SK-N-SH (cell line): ENCODE measurements around the gene NT5C1A. TPM values are rescaled to one million over a fixed set of nuclear protein-coding genes. Genes with fewer than 3 reads are reported as not detected.

Experiments
- CTCF ChIA-PET: fragments of 300-600, 350-600 bp; formaldehyde crosslinking; extraction: SDS; loops from one replicate; lab custom pipeline; 2021; lab: Yijun Ruan, JAX
- POLR2A ChIA-PET: fragments of 350-600 bp; sonication (Branson Sonifier 250); formaldehyde crosslinking; extraction: SDS; loops from one replicate; lab custom pipeline; 2020; ENCODE audit warnings: antibody characterized with exemption, inconsistent platforms; lab: Yijun Ruan, JAX
- DNase-seq: peaks from one replicate; pipeline ENCODE4 v3.0.0; 2012
- H2AFZ ChIP-seq: fragments of 200-600 bp; sonication (generic); 2 replicates; pipeline ENCODE4 v1.8.1; 2016; ENCODE audit warnings: antibody characterized with exemption, mild to moderate bottlenecking, low read depth
- H3F3A ChIP-seq: fragments of 200-600 bp; sonication (generic); replicated peaks from 2 replicates; pipeline ENCODE3; 2016; ENCODE audit warnings: antibody characterized with exemption, mild to moderate bottlenecking; ENCODE audit not compliant: insufficient read depth
- H3K27ac ChIP-seq, 2 experiments: fragments of 200-500 bp in 1 of 2; fragments of 200-600 bp in 1 of 2; sonication (Bioruptor generic) in 1 of 2; sonication (generic), shearing (Covaris generic) in 1 of 2; 2 replicates each; pipeline versions ENCODE4 v1.5.1 to v1.6.1; 2014 to 2016; ENCODE audit warnings: low read depth in 2 of 2, inconsistent platforms in 1 of 2, low read length in 1 of 2, mild to moderate bottlenecking in 1 of 2, mixed read lengths in 1 of 2
- H3K27me3 ChIP-seq: fragments of 200-600 bp; sonication (generic), shearing (Covaris generic); 2 replicates; pipeline ENCODE4 v1.6.1; 2016; ENCODE audit warnings: mixed run types; ENCODE audit not compliant: insufficient read depth
- H3K36me3 ChIP-seq, 2 experiments: fragments of 200-500 bp in 1 of 2; fragments of 200-600 bp in 1 of 2; sonication (Bioruptor generic) in 1 of 2; sonication (generic) in 1 of 2; replicated peaks in 1 of 2; 2 replicates each; pipeline versions ENCODE3 to v1.5.1; 2014 to 2016; ENCODE audit warnings: low read length in 1 of 2, mild to moderate bottlenecking in 1 of 2; ENCODE audit not compliant: insufficient read depth in 2 of 2, control insufficient read depth in 1 of 2
- H3K4me1 ChIP-seq, 2 experiments: fragments of 200-500 bp in 1 of 2; fragments of 200-600 bp in 1 of 2; sonication (Bioruptor generic) in 1 of 2; sonication (generic), shearing (Covaris generic) in 1 of 2; 2 replicates each; pipeline versions ENCODE4 v1.5.1 to v1.6.1; 2014 to 2016; ENCODE audit warnings: low read depth in 1 of 2, low read length in 1 of 2, mixed run types in 1 of 2; ENCODE audit not compliant: insufficient read depth in 2 of 2, control insufficient read depth in 1 of 2
- H3K4me2 ChIP-seq: fragments of 200-600 bp; sonication (generic), shearing (Covaris generic); 2 replicates; pipeline ENCODE4 v1.6.1; 2017; ENCODE audit warnings: mixed run types
- H3K4me3 ChIP-seq, 2 experiments: fragments of 200-500 bp in 1 of 2; fragments of 200-600 bp in 1 of 2; sonication (Bioruptor generic) in 1 of 2; sonication (generic), shearing (Covaris generic) in 1 of 2; 2 replicates each; pipeline versions ENCODE4 v1.5.1 to v1.8.1; 2014 to 2016; ENCODE audit warnings: low read depth in 2 of 2, inconsistent platforms in 1 of 2, low read length in 1 of 2, mild to moderate bottlenecking in 1 of 2, mixed read lengths in 1 of 2, moderate library complexity in 1 of 2
- H3K79me2 ChIP-seq: fragments of 200-600 bp; sonication (generic); 2 replicates; pipeline ENCODE4 v1.8.1; 2017; ENCODE audit warnings: mild to moderate bottlenecking; ENCODE audit not compliant: insufficient read depth
- H3K9ac ChIP-seq: fragments of 200-600 bp; sonication (generic); 2 replicates; pipeline ENCODE4 v1.6.1; 2017; ENCODE audit warnings: mixed run types
- H3K9me2 ChIP-seq: fragments of 200-600 bp; sonication (generic); 2 replicates; pipeline ENCODE4 v1.6.1; 2017; ENCODE audit warnings: mixed run types
- H3K9me3 ChIP-seq: fragments of 200-600 bp; sonication (generic); 2 replicates; pipeline ENCODE4 v1.6.1; 2017; ENCODE audit warnings: mixed run types, mild to moderate bottlenecking, moderate library complexity
- H4K20me1 ChIP-seq: fragments of 200-600 bp; sonication (generic); 2 replicates; pipeline ENCODE4 v1.6.1; 2017; ENCODE audit warnings: mild to moderate bottlenecking, mixed run types; ENCODE audit not compliant: insufficient read depth
- CHD2 ChIP-seq: fragments of 150-350 bp; IDR thresholded peaks from 2 replicates; pipeline ENCODE4 v1.6.1; 2018; ENCODE audit warnings: low read length; ENCODE audit not compliant: partially characterized antibody
- ELF1 ChIP-seq: IDR thresholded peaks from 2 replicates; pipeline ENCODE4 v1.4.0; 2012
- EZH2phosphoT487 ChIP-seq: fragments of 200-600 bp; sonication (generic); IDR thresholded peaks from 2 replicates; pipeline ENCODE4 v1.6.1; 2017; ENCODE audit warnings: low read depth, mixed run types, mild to moderate bottlenecking, antibody characterized with exemption, moderate library complexity, borderline replicate concordance
- GABPA ChIP-seq: IDR thresholded peaks from 2 replicates; pipeline ENCODE4 v1.4.0; 2012; ENCODE audit warnings: low read depth, mild to moderate bottlenecking
- GATA2 ChIP-seq: sonication (generic); formaldehyde crosslinking; IDR thresholded peaks from 2 replicates; pipeline ENCODE4 v1.5.0; 2020; ENCODE audit warnings: mild to moderate bottlenecking, missing genetic modification reagents
- MEF2A ChIP-seq: IDR thresholded peaks from 2 replicates; pipeline ENCODE4 v1.4.0; 2012; ENCODE audit warnings: low read depth, borderline replicate concordance
- MXI1 ChIP-seq: IDR thresholded peaks from 2 replicates; pipeline ENCODE4 v1.6.1; 2012; ENCODE audit warnings: mild to moderate bottlenecking, low read depth, low read length, improper control_type of control experiment
- NFIC ChIP-seq: IDR thresholded peaks from 2 replicates; pipeline ENCODE4 v1.4.0; 2012; ENCODE audit warnings: borderline replicate concordance
- NRF1 ChIP-seq: IDR thresholded peaks from 2 replicates; pipeline ENCODE4 v1.6.1; 2012; ENCODE audit warnings: low read depth, mild to moderate bottlenecking, low read length
- RAD21 ChIP-seq: IDR thresholded peaks from 2 replicates; pipeline ENCODE4 v1.6.1; 2012; ENCODE audit warnings: mild to moderate bottlenecking, low read length
- REST ChIP-seq: IDR thresholded peaks from 2 replicates; pipeline ENCODE4 v1.6.1; 2012; ENCODE audit warnings: mild to moderate bottlenecking, low read depth, low read length, moderate library complexity
- RFX5 ChIP-seq: IDR thresholded peaks from 2 replicates; pipeline ENCODE4 v1.6.1; 2012; ENCODE audit warnings: mild to moderate bottlenecking, improper control_type of control experiment, low read length
- RXRA ChIP-seq: IDR thresholded peaks from 2 replicates; pipeline ENCODE4 v1.4.0; 2012; ENCODE audit warnings: low read depth, mild to moderate bottlenecking, borderline replicate concordance
- SIN3A ChIP-seq: IDR thresholded peaks from 2 replicates; pipeline ENCODE4 v1.6.1; 2012; ENCODE audit warnings: low read depth, mild to moderate bottlenecking, low read length, moderate library complexity, borderline replicate concordance
- SMC3 ChIP-seq: IDR thresholded peaks from 2 replicates; pipeline ENCODE4 v1.6.1; 2012; ENCODE audit warnings: low read depth, low read length, improper control_type of control experiment
- TCF12 ChIP-seq: IDR thresholded peaks from 2 replicates; pipeline ENCODE4 v1.4.0; 2012
- TEAD4 ChIP-seq: IDR thresholded peaks from 2 replicates; pipeline ENCODE4 v1.4.0; 2012; ENCODE audit warnings: mild to moderate bottlenecking, borderline replicate concordance; ENCODE audit not compliant: insufficient read depth
- WGBS: methylation state at CpG from one replicate; pipeline ENCODE4 v1.1.6; 2017; ENCODE audit warnings: low lambda C conversion rate; 5-methylcytosine and 5-hydroxymethylcytosine counted together
- polyA plus RNA-seq, 3 experiments: library from polyadenylated mRNA; depleted of rRNA; stranded (reverse); fragments of >200 nt; gene quantifications; 2 replicates each; pipeline ENCODE4 v1.2.3, GENCODE V29; 2012
- TF ChIP-seq, protein P1 (sequence below): IDR thresholded peaks from 2 replicates; pipeline ENCODE4 v1.4.0; 2012; ENCODE audit warnings: low read depth
- TF ChIP-seq, protein P2 (sequence below): IDR thresholded peaks from 2 replicates; pipeline ENCODE4 v1.4.0; 2012; ENCODE audit warnings: low read depth, borderline replicate concordance
- TF ChIP-seq, protein P3 (sequence below): IDR thresholded peaks from 2 replicates; pipeline ENCODE4 v1.4.0; 2012; ENCODE audit warnings: low read depth, borderline replicate concordance
- TF ChIP-seq, protein P4 (sequence below): fragments of 200-600 bp; sonication (generic); IDR thresholded peaks from 2 replicates; pipeline ENCODE4 v1.6.1; 2017; ENCODE audit warnings: antibody characterized with exemption, mild to moderate bottlenecking, moderate library complexity

The NT5C1A gene
- polyA plus RNA-seq, 1 of the 3 experiments (the other 2 are of a cell fraction) = 0.12 TPM

DNA sequence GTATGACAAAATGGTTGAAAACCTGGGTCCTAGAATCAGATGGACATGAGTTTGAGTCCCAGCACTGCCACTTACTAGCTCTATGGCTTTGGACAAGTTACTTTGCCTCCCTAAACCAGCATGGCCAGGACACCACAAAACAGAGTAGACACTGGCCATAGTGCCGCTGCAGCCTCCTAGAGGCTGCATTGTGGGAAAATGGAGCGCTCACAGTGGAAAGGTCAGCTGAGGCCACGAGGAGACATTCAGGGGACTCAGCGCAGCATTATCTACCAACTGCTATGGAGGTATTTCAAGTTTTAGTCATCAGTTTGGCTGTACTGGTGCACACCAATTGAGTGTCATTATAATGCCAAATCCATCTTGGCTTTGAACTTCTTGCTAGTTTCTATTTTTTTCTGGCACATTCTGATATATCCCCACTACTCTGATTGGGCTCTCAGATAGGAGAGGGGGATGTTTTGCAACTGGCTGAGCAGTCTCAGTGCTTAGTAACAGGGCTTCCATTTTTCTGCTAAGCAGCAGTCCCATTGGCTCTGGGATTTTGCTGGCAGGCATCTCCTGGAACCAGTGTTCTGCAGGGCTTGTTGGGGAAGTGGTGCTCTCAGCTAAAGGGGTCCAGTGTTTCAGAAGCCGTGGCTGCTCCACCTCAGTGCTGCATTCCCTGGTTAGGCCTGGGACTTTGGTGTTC lies 16.2 kb downstream of the NT5C1A start:
- TF ChIP-seq, protein P1, sequence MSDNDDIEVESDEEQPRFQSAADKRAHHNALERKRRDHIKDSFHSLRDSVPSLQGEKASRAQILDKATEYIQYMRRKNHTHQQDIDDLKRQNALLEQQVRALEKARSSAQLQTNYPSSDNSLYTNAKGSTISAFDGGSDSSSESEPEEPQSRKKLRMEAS = no peak
- TF ChIP-seq REST = no peak
- TF ChIP-seq TEAD4 = no peak
- peak; percentile 38; the same call in 1 of the 2 replicates for TF ChIP-seq GATA2 (CRISPR knock-in tag)
- TF ChIP-seq SMC3 = 0 out of 2 replicates have a peak, but pooled peaks have one; percentile 2
- TF ChIP-seq TCF12 = no peak
- no peak for TF ChIP-seq NFIC
- TF ChIP-seq, protein P2, sequence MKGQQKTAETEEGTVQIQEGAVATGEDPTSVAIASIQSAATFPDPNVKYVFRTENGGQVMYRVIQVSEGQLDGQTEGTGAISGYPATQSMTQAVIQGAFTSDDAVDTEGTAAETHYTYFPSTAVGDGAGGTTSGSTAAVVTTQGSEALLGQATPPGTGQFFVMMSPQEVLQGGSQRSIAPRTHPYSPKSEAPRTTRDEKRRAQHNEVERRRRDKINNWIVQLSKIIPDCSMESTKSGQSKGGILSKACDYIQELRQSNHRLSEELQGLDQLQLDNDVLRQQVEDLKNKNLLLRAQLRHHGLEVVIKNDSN = no peak
- TF ChIP-seq, protein P3, sequence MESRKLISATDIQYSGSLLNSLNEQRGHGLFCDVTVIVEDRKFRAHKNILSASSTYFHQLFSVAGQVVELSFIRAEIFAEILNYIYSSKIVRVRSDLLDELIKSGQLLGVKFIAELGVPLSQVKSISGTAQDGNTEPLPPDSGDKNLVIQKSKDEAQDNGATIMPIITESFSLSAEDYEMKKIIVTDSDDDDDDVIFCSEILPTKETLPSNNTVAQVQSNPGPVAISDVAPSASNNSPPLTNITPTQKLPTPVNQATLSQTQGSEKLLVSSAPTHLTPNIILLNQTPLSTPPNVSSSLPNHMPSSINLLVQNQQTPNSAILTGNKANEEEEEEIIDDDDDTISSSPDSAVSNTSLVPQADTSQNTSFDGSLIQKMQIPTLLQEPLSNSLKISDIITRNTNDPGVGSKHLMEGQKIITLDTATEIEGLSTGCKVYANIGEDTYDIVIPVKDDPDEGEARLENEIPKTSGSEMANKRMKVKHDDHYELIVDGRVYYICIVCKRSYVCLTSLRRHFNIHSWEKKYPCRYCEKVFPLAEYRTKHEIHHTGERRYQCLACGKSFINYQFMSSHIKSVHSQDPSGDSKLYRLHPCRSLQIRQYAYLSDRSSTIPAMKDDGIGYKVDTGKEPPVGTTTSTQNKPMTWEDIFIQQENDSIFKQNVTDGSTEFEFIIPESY = no peak
- TF ChIP-seq, protein P4, sequence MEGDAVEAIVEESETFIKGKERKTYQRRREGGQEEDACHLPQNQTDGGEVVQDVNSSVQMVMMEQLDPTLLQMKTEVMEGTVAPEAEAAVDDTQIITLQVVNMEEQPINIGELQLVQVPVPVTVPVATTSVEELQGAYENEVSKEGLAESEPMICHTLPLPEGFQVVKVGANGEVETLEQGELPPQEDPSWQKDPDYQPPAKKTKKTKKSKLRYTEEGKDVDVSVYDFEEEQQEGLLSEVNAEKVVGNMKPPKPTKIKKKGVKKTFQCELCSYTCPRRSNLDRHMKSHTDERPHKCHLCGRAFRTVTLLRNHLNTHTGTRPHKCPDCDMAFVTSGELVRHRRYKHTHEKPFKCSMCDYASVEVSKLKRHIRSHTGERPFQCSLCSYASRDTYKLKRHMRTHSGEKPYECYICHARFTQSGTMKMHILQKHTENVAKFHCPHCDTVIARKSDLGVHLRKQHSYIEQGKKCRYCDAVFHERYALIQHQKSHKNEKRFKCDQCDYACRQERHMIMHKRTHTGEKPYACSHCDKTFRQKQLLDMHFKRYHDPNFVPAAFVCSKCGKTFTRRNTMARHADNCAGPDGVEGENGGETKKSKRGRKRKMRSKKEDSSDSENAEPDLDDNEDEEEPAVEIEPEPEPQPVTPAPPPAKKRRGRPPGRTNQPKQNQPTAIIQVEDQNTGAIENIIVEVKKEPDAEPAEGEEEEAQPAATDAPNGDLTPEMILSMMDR = no peak
- no peak for TF ChIP-seq MEF2A
- TF ChIP-seq NRF1 = no peak
- no peak for TF ChIP-seq CHD2
- TF ChIP-seq MXI1 = no peak
- no peak for TF ChIP-seq EZH2phosphoT487
- peak; percentile 2; the same call in 1 of the 2 replicates for TF ChIP-seq RAD21
- TF ChIP-seq RFX5 = peak; percentile 90
- no peak for TF ChIP-seq GABPA
- no peak for TF ChIP-seq RXRA
- no peak for TF ChIP-seq ELF1
- no peak for TF ChIP-seq SIN3A
- Histone ChIP-seq H3K27ac (peak overlapping the region in 1 of 2 experiments; percentile 100; a peak in 2 of 4 replicates), H3K4me2 (no peak overlapping the region), H3F3A (no peaks in the 10 kb centered on the region), H4K20me1 (no peaks in the 10 kb centered on the region), H3K27me3 (peaks cover 4% of the 10 kb centered on the region; the same call in 1 of the 2 replicates), H3K9me3 (no peaks in the 10 kb centered on the region), H3K79me2 (no peaks in the 10 kb centered on the region), H2AFZ (no peak overlapping the region), H3K4me1 (peaks cover 0 to 80% of the 10 kb centered on the region in 2 experiments; a peak in 2 of 4 replicates), H3K9me2 (no peaks in the 10 kb centered on the region), H3K9ac (no peak overlapping the region), H3K36me3 (no peaks in the 10 kb centered on the region), H3K4me3 (no peak overlapping the region)
- peak; percentile 55 for DNase-seq
- CTCF ChIA-PET = interaction anchor here (1.5 to 15.4 kb wide), 8 partner anchors 9 to 80 kb away, joined by 7 to 459 read pairs (median 28); partner anchors contain the start of gene NT5C1A
- WGBS = 0% methylated on average over 1 of the region's 5 CpGs
- POLR2A ChIA-PET = interaction anchor here (0.8 to 7.5 kb wide), 10 partner anchors 9 to 80 kb away, joined by 3 to 95 read pairs (median 4); partner anchors contain the start of genes HPCAL4, NT5C1A and PABPC4
